GM18858 (cell line): ENCODE results near the gene CCDC88A.
"Not testable (repeated sequence)": the region's sequence is repeated elsewhere in the genome, so short reads cannot be mapped to it uniquely, and the experiment has no call there.

Source experiments
- ATAC-seq: cut with Tn5 transposase; IDR thresholded peaks from one replicate; pipeline ENCODE4 v1.9.1; 2021; ENCODE audit not compliant: unreplicated experiment

Gene CCDC88A

DNA sequence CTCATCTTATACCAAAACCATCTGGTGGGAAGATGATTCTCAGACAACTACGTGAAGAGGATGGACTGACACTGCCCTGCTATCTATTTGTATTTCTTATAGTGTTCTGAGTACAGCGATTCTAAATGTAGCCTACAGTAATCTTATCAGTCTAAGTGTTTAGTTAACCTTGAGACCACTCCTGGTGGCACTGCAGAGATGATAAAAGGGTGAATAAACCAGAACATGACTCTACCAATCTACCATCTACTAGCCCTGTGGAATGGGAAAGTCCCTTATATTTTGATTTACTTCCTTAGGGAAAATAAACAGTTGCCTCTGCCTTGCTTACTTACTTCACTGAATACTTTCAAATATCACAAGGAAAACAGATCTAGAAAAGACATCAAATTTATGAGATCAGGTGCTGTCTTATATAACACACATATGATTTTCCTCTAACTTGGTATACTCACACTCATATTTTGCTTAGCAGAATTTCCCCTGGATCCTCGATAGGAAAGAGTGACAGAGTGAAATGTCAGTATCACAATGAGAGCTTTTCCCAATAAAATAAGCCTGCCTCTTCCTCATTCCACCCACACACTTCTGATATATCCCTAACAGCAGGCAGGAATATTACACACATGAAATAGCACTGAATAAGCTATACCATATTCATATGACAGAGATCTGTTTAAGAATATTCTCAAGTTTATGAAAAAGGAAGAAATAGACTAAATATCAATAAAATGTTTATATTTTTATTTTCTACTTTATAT is 92.0 kb downstream of the CCDC88A start:
- no peak for ATAC-seq

DNA sequence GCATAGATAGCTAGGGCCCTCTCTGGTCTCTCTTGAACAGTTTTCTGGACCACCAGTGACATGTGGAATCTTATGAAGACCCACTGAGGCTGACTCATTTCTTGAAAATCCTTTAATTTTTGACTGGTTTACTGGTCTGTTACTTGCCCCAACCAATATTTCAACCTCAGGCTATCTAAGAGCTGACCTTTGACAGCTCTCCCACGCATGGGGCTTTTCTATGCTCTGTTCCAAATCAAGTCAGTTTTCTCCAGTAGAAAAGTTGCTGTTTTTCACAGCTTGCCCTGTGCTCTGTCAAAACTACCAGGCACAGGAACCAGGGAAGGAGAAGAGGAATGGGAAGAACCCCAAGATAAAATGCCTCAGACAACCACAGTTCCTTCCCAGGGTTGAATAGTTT is 104.7 kb downstream of the CCDC88A start:
- ATAC-seq, result no peak

DNA sequence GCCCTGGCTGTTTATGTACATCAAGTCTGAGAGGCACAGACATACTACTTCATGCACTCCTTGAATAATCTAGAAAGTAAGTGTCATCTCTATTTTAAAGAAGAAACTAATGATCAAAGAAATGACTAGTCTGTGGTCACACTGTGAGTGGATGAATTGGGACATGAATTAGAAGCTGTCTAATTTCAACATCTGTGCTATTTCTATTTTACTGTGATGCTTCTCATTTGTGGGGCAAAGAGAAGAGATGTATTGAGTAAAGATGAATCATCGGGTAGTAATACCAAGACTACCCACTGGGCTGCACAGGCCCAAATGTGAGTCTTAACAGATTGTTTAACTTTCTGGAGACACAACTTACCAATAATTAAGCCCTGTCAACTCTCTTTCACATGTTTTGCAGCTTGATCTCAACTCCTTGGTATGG is 108.2 kb downstream of the CCDC88A start:
- ATAC-seq, result peak; percentile 94

DNA sequence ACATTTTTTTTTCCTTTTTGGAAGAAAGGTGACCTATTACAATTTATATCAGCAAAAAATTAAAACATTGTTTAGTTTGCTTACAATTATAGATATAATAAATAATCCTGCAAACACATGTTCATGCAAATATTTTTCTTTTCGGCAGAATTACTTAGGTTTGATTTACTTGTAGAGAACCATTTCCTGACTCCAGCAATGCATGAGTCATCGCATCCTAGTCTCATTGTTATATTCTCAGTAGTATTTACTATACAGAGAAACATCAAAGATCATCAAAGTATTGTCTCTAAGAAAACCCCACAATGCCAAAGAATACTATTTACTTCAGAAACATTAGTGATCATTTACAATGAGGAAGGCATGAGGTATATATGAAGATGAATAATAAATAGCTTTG is 110.2 kb downstream of the CCDC88A start:
- ATAC-seq, result no peak

DNA sequence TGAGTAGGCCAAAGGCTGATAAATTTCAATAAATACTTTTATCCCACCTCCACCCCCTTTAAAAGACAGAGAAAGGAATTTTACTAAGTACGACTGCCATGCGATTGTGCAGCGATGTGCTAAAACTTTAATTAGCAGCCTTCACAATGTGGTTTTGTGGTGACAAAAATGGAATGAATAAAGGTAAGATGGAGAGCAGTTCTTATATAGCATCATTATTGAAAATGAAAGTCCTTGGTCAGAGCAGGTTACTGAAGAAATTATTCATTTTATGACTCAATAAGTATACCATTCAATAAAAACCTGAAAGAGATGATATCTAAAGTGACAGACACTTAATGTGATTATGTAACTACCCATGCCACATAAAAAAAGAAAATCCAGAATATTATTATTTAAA is 117.4 kb downstream of the CCDC88A start:
- ATAC-seq, result peak; percentile 77

DNA sequence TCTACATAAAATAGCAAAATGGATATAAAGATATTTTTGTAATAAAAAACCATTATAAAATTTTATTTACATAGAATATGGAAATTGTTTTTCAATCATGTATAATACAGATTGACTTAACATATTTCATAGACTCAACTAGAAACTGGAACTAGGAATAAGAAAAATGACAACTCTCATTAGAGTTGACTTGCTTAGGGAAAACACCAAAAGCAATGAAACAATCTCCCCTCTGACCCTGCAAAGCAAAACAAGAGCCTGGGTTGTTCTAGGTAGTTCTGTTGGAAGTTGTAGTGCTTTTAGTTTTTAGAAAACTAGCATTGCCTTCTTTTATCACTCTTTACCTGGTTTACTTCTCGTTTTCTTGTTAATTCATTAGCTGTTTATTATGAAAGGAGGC is 118.4 kb downstream of the CCDC88A start:
- ATAC-seq, result no peak

DNA sequence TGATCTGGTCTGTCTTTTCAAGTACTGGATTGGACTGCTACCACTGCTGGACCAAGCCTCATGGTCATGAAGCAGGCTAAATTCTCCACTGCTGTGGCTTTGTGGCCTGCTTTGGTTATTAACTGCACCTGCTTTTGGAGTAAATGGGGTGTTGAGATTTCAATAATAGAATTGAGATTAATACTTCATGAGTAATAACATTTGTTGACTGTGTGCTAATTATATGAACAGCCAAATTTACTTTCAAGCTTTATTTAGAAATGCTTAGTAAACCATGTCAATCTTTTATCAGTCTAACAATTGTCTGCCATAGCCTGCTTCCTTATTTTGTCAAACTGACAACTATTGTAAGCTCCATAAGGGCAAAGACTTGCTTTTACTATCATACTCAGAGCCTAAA is 123.3 kb downstream of the CCDC88A start:
- peak; percentile 34 for ATAC-seq

DNA sequence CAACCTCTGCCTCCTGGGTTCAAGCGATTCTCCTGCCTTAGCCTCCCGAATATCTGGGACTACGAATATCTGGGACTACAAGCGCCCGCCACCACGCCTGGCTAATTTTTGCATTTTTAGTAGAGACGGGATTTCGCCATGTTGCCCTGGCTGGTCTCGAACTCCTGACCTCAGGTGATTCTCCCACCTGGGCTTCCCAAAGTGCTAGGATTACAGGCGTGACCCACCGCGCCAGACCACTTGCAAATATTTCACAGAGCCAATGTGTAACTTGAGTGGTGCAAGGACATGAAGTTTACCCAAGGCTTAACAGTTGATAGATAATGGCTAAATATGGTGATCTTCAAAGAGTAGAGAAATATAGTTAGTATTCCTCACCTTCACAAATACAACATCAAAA is 136.6 kb downstream of the CCDC88A start:
- ATAC-seq, result no peak

DNA sequence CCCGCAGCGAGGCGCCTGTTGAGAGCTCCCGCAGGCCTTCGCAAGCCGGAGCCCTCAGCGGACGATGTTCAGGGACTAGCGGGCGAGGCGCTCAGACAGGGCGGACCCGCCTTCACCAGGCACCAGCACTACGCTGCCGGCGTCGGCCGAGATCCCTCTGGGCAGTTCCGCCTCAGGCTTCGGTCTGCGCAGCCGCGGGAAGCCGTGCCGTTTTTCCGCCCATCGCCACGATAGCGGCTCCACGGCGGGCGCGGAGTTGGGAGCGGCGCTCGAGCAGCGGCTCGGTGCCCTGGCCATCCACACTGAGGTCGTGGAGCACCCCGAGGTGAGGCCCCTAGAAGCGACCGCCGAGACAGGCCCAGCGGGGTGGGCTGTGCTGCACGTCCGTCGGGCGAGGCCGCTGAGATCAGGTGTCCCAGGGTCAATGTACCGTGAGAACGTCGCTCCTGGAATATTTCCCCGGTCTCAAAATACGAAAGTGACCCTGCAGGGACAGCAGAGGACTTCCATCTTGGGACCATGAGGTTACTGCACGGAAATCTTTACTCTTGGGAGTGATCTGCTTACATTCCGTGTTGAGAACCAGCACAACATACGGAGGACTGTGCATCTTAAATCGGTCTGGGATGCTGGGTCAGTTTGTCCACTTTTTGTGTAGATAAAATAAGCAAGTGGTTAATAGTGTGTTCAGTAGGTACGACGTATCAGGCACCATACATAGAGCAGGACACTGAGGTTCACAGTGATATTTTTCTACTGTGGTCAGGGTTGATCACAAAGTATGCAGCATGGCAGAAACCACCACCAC is 137.3 kb downstream of the CCDC88A start:
- peak; percentile 96 for ATAC-seq

DNA sequence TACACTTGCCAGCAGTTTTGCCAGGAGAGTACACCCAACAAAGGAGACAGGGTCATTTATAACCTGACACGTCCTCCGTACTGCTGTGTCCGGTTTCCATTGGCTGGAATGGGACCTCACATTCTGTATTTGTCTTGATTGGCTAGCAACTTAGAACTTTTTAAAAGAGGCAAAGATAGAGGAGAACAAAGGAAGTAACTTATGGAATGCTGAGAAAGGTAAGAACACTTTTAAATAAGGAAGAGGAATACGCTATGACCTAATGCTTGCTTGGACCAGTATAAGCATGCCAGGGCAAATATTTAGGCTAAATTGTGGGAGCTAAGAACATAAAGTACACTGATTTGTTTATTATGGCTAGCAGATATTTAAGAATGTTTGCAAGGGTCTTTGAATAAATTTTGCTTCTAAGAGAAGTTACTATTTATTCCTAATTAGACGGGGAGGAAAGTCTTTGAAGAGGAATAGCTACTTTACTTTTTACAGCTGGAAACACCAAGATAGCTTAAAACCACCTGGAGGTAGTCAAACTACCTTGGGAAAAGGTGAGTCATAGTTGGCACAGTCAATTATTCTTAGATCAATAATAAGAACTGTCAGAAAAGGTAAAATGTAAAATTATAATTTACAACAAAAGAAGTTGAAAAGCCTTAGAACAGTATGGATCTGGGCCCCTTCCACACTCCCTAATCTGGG is 138.7 kb downstream of the CCDC88A start:
- not testable (repeated sequence) for ATAC-seq

DNA sequence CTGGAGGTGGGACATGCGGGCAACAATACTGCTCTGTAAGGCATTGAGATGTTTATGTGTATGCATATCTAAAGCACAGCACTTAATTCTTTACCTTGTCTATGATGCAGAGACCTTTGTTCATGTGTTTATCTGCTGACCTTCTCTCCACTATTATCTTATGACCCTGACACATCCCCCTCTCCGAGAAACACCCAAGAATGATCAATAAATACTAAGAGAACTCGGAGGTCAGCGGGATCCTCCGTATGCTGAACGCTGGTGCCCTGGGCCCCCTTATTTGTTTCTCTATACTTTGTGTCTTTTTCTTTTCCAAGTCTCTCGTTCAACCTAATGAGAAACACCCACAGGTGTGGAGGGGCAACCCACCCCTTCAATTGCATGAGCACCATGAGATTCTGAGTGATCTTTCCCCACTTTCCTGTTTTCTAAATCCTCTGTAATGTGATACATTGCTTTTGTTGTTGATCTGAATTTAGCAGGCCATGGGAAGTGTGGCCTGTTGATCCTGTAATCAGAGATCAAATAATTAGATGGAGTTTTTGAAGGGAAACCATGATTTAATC is 139.7 kb downstream of the CCDC88A start:
- not testable (repeated sequence) for ATAC-seq

DNA sequence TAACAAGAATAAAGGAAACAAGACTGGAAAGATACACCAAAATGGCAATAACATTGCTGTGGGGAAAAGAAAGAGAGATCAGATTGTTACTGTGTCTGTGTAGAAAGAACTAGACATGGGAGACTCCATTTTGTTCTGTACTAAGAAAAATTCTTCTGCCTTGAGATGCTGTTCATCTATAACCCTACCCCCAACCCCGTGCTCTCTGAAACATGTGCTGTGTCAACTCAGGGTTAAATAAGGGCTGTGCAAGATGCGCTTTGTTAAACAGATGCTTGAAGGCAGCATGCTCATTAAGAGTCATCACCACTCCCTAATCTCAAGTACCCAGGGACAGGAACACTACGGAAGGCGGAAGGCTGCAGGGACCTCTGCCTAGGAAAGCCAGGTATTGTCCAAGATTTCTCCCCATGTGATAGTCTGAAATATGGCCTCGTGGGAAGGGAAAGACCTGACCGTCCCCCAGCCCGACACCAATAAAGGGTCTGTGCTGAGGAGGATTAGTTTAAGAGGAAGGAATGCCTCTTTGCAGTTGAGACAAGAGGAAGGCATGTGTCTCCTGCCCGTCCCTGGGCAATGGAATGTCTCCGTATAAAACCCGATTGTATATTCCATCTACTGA is 140.3 kb downstream of the CCDC88A start:
- ATAC-seq, result not testable (repeated sequence)

DNA sequence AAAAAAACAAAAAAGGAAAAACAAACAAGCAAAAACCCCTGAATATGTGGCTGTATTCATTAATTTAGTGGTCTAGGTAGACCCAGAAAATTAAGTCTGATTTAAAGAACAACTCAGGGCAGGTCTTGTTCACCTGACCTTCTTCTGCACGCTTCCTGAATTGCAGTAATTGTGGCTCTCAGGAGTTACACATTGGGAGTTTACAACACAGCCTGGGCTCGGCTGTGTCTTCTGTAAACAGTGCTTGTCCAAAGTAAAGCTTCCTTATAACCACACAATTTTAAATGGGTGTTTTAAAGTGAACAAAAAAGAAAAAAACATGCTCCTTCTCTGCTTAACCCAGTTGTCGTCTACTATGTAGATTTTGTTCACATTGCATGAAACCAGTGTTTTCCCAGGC is 142.3 kb downstream of the CCDC88A start:
- no peak for ATAC-seq

DNA sequence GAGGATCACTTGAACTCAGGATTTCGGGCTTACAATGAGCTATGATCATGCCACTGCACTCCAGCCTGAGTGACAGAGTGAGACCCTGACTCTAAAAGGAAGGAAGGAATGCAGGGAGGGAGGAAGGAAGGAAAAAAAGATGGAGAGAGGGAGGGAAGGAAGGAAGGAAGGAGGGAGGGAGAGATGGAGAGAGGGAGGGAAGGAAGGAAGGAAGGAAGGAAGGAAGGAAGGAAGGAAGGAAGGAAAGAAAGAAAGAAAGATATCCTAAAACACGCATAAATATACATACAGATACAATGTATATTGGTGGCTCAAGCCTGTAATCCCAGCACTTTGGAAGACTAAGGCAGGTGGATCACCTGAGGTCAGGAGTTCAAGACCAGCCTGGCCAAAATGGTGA is 145.3 kb downstream of the CCDC88A start:
- ATAC-seq, result not testable (repeated sequence)

DNA sequence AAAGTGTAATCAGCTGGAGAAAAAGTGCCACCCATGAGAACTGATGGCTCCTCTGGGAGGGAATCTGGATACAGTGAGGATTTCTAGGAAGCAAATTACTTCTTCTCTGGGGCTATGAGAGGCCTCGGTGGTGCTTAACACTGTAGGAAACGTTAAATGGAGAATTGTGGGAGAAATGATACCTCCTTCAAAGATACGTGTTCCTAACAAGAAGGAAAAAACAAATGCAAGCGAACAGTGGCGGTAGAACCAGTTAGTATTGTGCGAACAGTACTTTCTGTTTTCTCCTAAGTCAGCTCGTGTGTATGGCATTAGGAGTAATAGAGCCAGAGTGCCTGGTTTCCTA is 150.0 kb downstream of the CCDC88A start:
- ATAC-seq, result no peak

DNA sequence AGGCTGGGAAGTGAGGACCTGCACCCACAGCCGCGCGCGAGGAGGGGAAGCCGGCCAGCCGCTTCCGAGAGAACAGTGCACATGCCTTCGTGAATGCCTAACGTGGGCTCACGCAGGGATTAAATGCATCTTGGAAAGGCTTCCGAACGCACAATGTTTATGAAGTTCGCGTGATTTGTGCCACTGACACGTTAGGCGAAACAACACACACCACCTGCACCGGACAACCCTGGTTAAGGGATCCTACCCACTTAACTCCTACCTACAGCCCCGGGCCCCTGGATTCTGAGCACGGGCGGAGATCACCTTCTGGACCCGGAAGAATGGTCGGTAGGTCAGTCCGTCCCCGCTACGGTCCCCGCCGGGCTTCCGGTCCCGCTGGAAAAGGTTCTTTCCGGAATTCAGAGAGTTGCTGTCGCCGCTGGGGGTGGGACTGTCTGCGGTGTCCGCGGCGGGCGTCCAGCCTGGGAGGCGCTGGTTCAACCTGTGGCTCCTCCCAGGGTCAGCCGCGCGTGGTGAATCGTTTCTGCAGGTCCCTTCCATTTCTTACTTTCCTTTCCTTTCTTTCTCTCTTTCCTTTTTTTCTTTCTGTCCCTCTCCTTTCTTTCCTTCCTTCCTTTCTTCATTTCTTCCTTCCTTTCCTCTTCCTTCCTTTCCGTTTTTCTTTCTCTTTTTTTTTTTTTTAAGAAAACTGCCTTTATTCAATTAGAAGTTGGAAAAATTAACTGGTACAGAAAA is 150.6 kb downstream of the CCDC88A start, which contains the start of gene MTIF2:
Gene MTIF2 (minus strand): TSS at position 325 of the 738 bp plus-strand sequence. CDS start 5,373 bp downstream, outside the sequence.
- peak; percentile 91 for ATAC-seq

DNA sequence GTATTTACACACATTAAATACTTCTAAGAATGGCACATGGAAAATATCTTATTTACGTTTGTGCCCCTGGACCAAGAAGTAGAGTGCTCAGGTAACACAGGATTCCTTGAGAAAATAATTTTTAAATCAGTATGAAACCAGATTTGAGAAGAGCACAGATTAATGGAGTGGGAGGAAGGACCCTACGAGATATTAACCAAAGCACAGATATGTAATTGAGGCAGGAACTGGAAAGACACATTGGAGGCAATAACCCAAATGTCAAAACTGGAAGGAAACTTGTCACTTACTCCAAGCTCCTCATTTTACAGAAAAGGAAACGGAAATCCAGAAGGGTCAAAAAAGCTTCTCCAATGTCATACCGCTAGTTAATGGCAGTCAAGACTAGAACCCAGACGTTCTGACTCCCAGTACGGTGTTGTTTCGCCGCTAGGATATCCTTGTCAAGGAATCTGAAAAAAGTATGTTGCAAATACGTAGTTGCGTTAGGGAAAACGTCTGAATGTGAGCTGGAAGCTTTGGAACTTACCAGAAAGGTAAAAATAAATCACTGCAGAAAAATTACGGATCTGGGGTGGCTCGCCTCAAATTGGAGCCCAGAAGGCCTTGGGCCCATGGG is 151.3 kb downstream of the CCDC88A start:
- no peak for ATAC-seq

DNA sequence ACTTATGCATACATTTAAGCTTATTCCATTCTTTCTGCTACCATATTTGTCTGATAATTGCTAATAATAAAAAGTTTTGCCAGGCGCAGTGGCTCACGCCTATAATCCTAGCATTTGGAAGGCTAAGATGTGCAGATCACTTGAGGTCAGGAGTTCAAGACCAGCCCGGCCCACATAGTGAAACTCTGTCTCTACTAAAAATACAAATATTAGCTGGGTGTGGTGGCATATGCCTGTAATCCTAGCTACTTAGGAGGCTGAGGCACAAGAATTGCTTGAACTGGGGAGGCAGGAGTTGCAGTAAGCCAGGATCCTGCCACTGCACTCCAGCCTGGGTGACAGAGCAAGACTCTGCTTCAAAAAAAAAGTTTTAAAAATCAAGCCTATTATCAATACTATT is 160.1 kb downstream of the CCDC88A start:
- ATAC-seq, result not testable (repeated sequence)

DNA sequence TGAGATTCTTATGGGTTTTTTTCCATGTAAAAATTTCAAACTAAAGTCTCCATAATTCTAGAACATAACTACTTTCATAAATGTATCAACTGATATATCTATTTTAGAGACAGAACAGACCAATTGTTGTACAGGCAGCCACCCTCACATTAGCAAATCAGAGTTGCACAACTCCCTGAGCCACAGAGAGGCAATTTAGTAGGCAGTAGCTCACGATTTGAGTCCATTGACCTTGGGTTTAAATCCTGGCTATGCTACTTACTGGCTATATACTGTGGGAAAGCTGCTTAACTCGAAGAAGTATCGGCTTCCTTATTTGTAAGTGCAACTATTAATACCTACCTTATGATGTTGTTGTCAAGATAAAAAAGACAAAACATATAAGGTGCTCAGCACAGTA is 166.8 kb downstream of the CCDC88A start:
- no peak for ATAC-seq

DNA sequence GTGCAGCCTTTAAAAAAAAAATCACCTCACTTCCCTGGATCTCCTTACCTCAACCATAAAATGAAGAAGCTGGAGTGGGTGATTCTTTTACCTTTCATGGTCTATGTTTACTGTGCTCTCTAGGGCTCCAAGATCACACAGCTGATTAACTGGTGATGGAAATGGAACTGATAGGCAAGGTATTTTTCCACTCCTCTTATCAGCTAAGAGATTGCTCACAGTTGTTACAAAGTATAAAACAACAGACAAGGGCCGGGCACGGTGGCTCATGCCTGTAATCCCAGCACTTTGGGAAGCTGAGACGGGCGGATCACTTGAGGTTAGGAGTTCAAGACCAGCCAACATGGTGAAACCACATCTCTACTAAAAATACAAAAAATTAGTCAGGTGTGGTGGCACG is 172.6 kb downstream of the CCDC88A start:
- no peak for ATAC-seq
